C4-2B (cell line): ENCODE data around the gene SUSD4.

ENCODE experiments used
- H3K27ac ChIP-seq: fragments of 450-650 bp; 2 replicates; pipeline ENCODE4 v1.5.1; 2017
- CTCF ChIP-seq: fragments of 450-650 bp; conservative IDR thresholded peaks from 2 replicates; pipeline ENCODE4 v1.5.1; 2017; ENCODE audit warnings: mild to moderate bottlenecking
- ZFX ChIP-seq: fragments of 450-650 bp; IDR thresholded peaks from 2 replicates; pipeline ENCODE4 v1.6.1; 2017

The SUSD4 gene

GRCh38 chr1:223233410-223234169 lies 130.4 kb downstream of the SUSD4 start:
- no peak overlapping the region for H3K27ac ChIP-seq
- TF ChIP-seq ZFX (no peak), CTCF (no peak)

GRCh38 chr1:223233019-223233409 lies 131.0 kb downstream of the SUSD4 start:
- TF ChIP-seq CTCF: no peak
- no peak for TF ChIP-seq ZFX
- no peak overlapping the region for H3K27ac ChIP-seq

- H3K27ac ChIP-seq: no peak overlapping the region
- TF ChIP-seq ZFX (no peak), CTCF (no peak)
These were observed 132.4 kb downstream of the SUSD4 start for GRCh38 chr1:223231581-223231980.

GRCh38 chr1:223231011-223231572 lies 132.9 kb downstream of the SUSD4 start:
- H3K27ac ChIP-seq: no peak overlapping the region
- TF ChIP-seq ZFX: no peak
- no peak for TF ChIP-seq CTCF

- TF ChIP-seq CTCF (no peak), ZFX (no peak)
- no peak overlapping the region for H3K27ac ChIP-seq
These were observed 133.7 kb downstream of the SUSD4 start for GRCh38 chr1:223230161-223230881.

GRCh38 chr1:223229756-223230155 lies 134.2 kb downstream of the SUSD4 start:
- no peak for TF ChIP-seq ZFX
- no peak for TF ChIP-seq CTCF
- H3K27ac ChIP-seq: no peak overlapping the region

GRCh38 chr1:223228931-223229528 lies 134.9 kb downstream of the SUSD4 start:
- TF ChIP-seq ZFX: no peak
- no peak for TF ChIP-seq CTCF
- H3K27ac ChIP-seq: no peak overlapping the region
